Transverse colon (tissue), 4 donors: Measurements from ENCODE around the gene PLBD2. TPM values are rescaled to one million over a fixed set of nuclear protein-coding genes. Genes with fewer than 3 reads are reported as not detected.

Source experiments
- DNase-seq: peaks from one replicate; pipeline ENCODE4 v3.0.0-alpha.2; 2019
- H3K27ac ChIP-seq, 4 donors: fragments of 200-600 bp; sonication (generic); 2 replicates each; pipeline ENCODE4 v1.5.1; 2016 to 2018; ENCODE audit warnings: inconsistent platforms in 4 of 4
- H3K27me3 ChIP-seq: fragments of 200-600 bp; sonication (generic); 2 replicates; pipeline ENCODE4 v1.5.1; 2017; ENCODE audit warnings: inconsistent platforms
- H3K36me3 ChIP-seq, 4 donors: fragments of 200-600 bp; sonication (generic); 2 replicates each; pipeline ENCODE4 v1.5.1; 2017 to 2019; ENCODE audit warnings: inconsistent platforms in 4 of 4
- H3K4me1 ChIP-seq, 4 donors: fragments of 200-600 bp; sonication (generic); 2 replicates each; pipeline ENCODE4 v1.5.1; 2017 to 2020; ENCODE audit warnings: inconsistent platforms in 4 of 4
- H3K4me3 ChIP-seq, 4 donors: fragments of 200-600 bp; sonication (generic); 1 replicate in 1 of 4; 2 replicates in 3 of 4; pipeline versions ENCODE4 v1.5.1 to v1.6.1; 2017 to 2019; ENCODE audit warnings: inconsistent platforms in 4 of 4
- H3K9me3 ChIP-seq, 2 donors: fragments of 200-600 bp; sonication (generic); 2 replicates each; pipeline ENCODE4 v1.5.1; 2017 to 2019; ENCODE audit warnings: inconsistent platforms in 2 of 2
- CTCF ChIP-seq, 5 experiments: fragments of 200-600 bp in 3 of 5; fragments of 450-650 bp in 2 of 5; sonication (generic) in 3 of 5; IDR thresholded peaks; 1 replicate in 2 of 5; 2 replicates in 3 of 5; pipeline ENCODE4 v1.5.1; 2016 to 2017; ENCODE audit warnings: antibody characterized with exemption in 5 of 5, inconsistent platforms in 3 of 5, mild to moderate bottlenecking in 2 of 5, moderate library complexity in 1 of 5
- EP300 ChIP-seq: sonication (generic); formaldehyde crosslinking; IDR thresholded peaks from one replicate; pipeline ENCODE4 v1.6.1; 2017; ENCODE audit warnings: antibody characterized with exemption, low read depth
- POLR2A ChIP-seq: fragments of 450-650 bp; IDR thresholded peaks from one replicate; pipeline ENCODE4 v1.6.1; 2016; ENCODE audit warnings: antibody characterized with exemption, mild to moderate bottlenecking, moderate library complexity
- POLR2AphosphoS5 ChIP-seq, 3 donors: sonication (generic); formaldehyde crosslinking; IDR thresholded peaks; one replicate each; pipeline ENCODE4 v1.6.1; 2016; ENCODE audit warnings: antibody characterized with exemption in 3 of 3
- WGBS, 2 donors: methylation state at CpG; one replicate each; pipeline ENCODE4 v1.1.5; 2018; ENCODE audit warnings: low coverage in 1 of 2; 5-methylcytosine and 5-hydroxymethylcytosine counted together
- in situ Hi-C, 4 donors: fragments of 200-750 bp; cut with MboI; loops; one replicate each; pipeline versions ENCODE4 v1.15.0 to v1.15.1; 2017; ENCODE audit warnings: low sequenced_read_pairs in 3 of 4, low pct_ligation_motif_present in 1 of 4, low pct_unique_long_range_greater_than_20kb in 1 of 4
- intact Hi-C: fragments of 100-400 bp; cut with DNase I; formaldehyde crosslinking; loops from one replicate; pipeline ENCODE4 v1.15.1; 2023; ENCODE audit warnings: low total_unique reads
- total RNA-seq, 4 donors: library from RNA; depleted of rRNA; stranded (reverse); fragments of >200 nt; gene quantifications; one replicate each; pipeline ENCODE4 v1.1.0, GENCODE V29; 2016

The PLBD2 gene
- total RNA-seq, 4 donors from 2014 or later = 12.3 to 27.5 (median 19.0) TPM

GRCh38 chr12:113320401-113320800, 38.0 kb upstream of the PLBD2 start:
- in situ Hi-C loops (no loop called here), intact Hi-C loops (no loop called here)
- Histone ChIP-seq H3K36me3 (peaks cover 0 to 27% (median 7%) of the 10 kb centered on the region in 4 donors), H3K27me3 (no peaks in the 10 kb centered on the region), H3K27ac (no peak overlapping the region), H3K4me1 (no peaks in the 10 kb centered on the region), H3K9me3 (no peaks in the 10 kb centered on the region), H3K4me3 (no peak overlapping the region)
- WGBS, 2 donors = 94% methylated on average over 11 of the region's 12 CpGs; no CpG with 5 or more reads in 1 of the 2 donors
- no peak for DNase-seq
- no peak for TF ChIP-seq EP300
- TF ChIP-seq POLR2A = no peak
- TF ChIP-seq POLR2AphosphoS5 (IDR thresholded peaks at IDR 0.05) = no peak
- TF ChIP-seq CTCF (IDR thresholded peaks at IDR 0.05) = no peak

- 91% methylated on average over 2 of the region's 2 CpGs; no CpG with 5 or more reads in 1 of the 2 donors for WGBS, 2 donors
- intact Hi-C loops (no loop called here), in situ Hi-C loops (no loop called here)
- Histone ChIP-seq H3K4me1 (no peaks in the 10 kb centered on the region), H3K27me3 (no peaks in the 10 kb centered on the region), H3K4me3 (no peak overlapping the region), H3K27ac (no peak overlapping the region), H3K36me3 (peaks cover 0 to 23% (median 4%) of the 10 kb centered on the region in 4 donors), H3K9me3 (no peaks in the 10 kb centered on the region)
- no peak for DNase-seq
- TF ChIP-seq POLR2A = no peak
- TF ChIP-seq POLR2AphosphoS5 (IDR thresholded peaks at IDR 0.05) = no peak
- no peak for TF ChIP-seq CTCF (IDR thresholded peaks at IDR 0.05)
- no peak for TF ChIP-seq EP300
Measured at GRCh38 chr12:113322343-113322742, 36.0 kb upstream of the PLBD2 start.

DNA sequence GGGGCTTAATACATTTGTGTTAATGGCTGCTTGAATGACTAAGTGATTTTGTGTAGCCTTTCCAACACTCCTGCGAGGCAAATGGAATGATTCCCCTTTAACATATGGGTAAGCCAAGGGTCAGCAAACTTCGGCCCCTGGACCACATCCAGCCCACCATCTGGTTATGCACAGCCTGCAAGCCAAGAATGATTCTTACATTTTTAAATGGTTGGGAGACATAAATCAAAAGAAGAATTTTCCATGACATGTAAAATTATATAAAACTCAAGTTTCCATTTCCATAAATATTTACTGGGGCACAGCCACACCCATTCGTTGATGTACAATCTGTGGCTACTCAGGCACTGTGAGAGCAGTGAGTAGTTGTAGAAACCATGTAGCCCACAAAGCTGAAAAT, 32.5 kb upstream of the PLBD2 start:
- H3K4me3 ChIP-seq = no peak overlapping the region
- TF ChIP-seq POLR2AphosphoS5 (IDR thresholded peaks at IDR 0.05) (no peak), POLR2A (no peak), EP300 (no peak), CTCF (IDR thresholded peaks at IDR 0.05) (no peak)
- no peaks in the 10 kb centered on the region for H3K9me3 ChIP-seq
- DNase-seq = no peak
- intact Hi-C loops (no loop called here), in situ Hi-C loops (loop anchor here in 1 of 4 donors (25.0 kb wide), 1 partner anchor 139 kb away; the partner anchor contains the start of genes DDX54 and RITA1)
- H3K27me3 ChIP-seq = no peaks in the 10 kb centered on the region
- H3K36me3 ChIP-seq = peaks cover 0 to 6% (median 0%) of the 10 kb centered on the region in 4 donors
- H3K27ac ChIP-seq = peak overlapping the region in 2 of 4 donors; percentile 12 to 42
- no peaks in the 10 kb centered on the region for H3K4me1 ChIP-seq
- 44 to 64% methylated on average over 2 to 3 of the region's 3 CpGs for WGBS, 2 donors

DNA sequence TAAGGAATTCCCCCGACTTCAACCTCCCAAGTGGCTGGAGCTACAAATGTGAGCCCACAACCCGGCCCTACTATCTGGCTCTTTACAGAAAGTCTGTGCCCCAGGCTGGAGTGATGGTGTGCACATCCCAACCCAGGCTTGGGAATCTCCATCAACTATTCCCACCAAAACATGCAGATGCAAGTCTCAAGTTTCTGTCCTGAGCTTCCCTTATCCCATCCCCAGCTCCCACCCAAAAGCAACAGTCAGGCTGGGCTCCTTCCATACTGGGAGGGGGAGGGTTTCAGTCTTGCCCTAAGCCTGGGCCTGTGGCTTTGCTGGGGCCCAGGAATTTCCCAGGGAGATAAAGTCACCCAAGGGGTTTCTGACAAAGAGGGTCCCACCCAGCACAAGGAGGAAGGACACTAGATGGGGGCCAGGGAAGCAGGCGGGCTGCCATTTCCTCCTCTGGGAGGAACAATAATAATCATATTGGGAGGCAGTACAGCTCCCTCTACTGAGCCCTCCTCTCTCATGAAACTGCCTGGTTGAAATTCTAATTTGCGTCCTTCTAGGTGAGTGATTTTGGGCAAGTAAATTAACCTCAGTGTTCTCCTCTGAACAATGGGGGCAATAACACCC, 31.5 kb upstream of the PLBD2 start:
- no peak for DNase-seq
- no peaks in the 10 kb centered on the region for H3K4me1 ChIP-seq
- peak overlapping the region; percentile 10 to 44 (median 34) for H3K27ac ChIP-seq
- TF ChIP-seq EP300 (no peak), CTCF (IDR thresholded peaks at IDR 0.05) (no peak), POLR2A (no peak), POLR2AphosphoS5 (IDR thresholded peaks at IDR 0.05) (no peak)
- no peaks in the 10 kb centered on the region for H3K27me3 ChIP-seq
- H3K9me3 ChIP-seq = no peaks in the 10 kb centered on the region
- H3K36me3 ChIP-seq = peaks cover 0 to 3% (median 0%) of the 10 kb centered on the region in 4 donors
- H3K4me3 ChIP-seq = no peak overlapping the region
- in situ Hi-C loops = loop anchor here in 1 of 4 donors (25.0 kb wide), 1 partner anchor 140 kb away; the partner anchor contains the start of genes DDX54 and RITA1
- WGBS, 2 donors = 79% methylated on average over 4 of the region's 4 CpGs; no CpG with 5 or more reads in 1 of the 2 donors
- intact Hi-C loops = no loop called here
